ENCODE data around the gene SLC29A4.
"Not testable (repeated sequence)": the region's sequence is repeated elsewhere in the genome, so short reads cannot be mapped to it uniquely, and the experiment has no call there.

Gene SLC29A4

GRCh38 chr7:5312276-5313070 lies 29.7 kb downstream of the SLC29A4 start:
- not testable (repeated sequence) for H3K9me3 ChIP-seq (ENCODE audit: low read length); H3K4me3 ChIP-seq (ENCODE audit: low read length); H3K27me3 ChIP-seq (ENCODE audit: insufficient read depth, low read length); H3K4me1 ChIP-seq (ENCODE audit: insufficient read depth, low read length); H2AFZ ChIP-seq (ENCODE audit: low read depth, low read length)
- peaks cover 44% of the 10 kb centered on the region for H3K36me3 ChIP-seq (ENCODE audit: insufficient read depth, low read length)

DNA sequence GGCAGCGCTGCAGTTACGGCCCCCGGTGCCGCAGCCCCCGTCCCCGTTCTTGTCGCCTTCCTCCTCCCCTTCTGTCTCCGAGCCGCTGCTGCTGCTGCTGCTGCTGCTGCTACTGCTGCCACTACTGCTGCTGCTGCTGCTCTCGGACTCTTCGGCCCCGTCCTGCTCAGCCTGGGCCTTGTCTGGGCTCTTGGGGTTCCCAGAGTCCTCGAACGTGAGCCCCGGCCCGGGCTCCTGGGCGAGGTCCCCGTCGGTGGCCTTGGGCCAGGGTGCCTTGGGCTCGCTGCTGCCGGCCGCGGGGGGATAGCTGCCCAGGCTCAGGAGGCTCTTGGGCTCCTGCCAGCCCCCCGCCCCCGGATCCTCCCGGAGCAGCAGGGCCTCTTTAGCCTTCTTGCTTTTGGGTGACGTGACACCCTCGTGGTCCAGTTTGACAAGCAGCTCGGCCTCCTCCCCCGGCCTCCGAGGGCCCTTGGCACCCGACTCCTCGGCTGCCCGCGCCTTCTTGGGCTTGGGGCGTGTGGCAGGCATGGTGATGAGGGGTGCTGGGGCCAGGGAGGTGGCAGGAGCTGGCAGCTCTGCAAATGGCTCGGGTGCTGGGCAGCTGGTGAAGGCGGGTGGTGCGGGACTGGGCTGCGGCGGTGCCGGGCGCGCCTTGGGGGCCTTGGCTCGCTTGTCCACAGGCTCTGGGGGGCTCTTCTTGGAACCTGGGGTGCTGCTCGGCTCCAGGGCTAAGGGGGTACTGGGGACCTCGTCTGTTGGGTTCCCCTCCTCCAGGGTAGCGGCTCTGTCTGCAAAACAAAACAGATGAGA lies 30.5 kb downstream of the SLC29A4 start:
- not testable (repeated sequence) for H3K9me3 ChIP-seq (ENCODE audit: low read length); H2AFZ ChIP-seq (ENCODE audit: low read depth, low read length); H3K27me3 ChIP-seq (ENCODE audit: insufficient read depth, low read length); H3K4me1 ChIP-seq (ENCODE audit: insufficient read depth, low read length); H3K4me3 ChIP-seq (ENCODE audit: low read length)
- peaks cover 39% of the 10 kb centered on the region for H3K36me3 ChIP-seq (ENCODE audit: insufficient read depth, low read length)

GRCh38 chr7:5314864-5315263 lies 32.1 kb downstream of the SLC29A4 start:
- peaks cover 6% of the 10 kb centered on the region for H3K9me3 ChIP-seq (ENCODE audit: low read length)
- no peaks in the 10 kb centered on the region for H3K4me1 ChIP-seq (ENCODE audit: insufficient read depth, low read length)

DNA sequence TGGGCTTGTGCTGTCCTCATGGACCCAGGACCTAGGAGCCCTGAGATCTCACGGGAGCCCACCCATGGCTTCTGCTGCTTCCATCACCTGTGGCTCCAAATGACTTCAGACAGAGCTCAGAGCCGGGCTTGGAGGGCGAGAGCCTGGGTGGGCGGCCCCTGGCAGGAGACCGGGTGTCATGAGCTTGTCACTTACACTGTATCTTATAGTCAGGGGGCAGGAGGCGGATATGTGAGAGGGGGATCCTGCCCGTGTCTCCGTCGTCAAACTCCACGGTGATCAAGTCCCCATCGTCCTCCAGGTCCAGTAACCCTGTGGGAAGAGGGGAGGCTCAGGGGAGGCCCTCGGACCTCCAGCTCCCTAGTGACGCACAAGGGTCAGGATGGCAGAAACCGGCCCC lies 33.0 kb downstream of the SLC29A4 start:
- no peaks in the 10 kb centered on the region for H3K4me1 ChIP-seq (ENCODE audit: insufficient read depth, low read length)
- H3K27me3 ChIP-seq (ENCODE audit: insufficient read depth, low read length), result no peaks in the 10 kb centered on the region
- H3K4me3 ChIP-seq (ENCODE audit: low read length), result no peak overlapping the region
- no peak overlapping the region for H2AFZ ChIP-seq (ENCODE audit: low read depth, low read length)
- peaks cover 15% of the 10 kb centered on the region for H3K9me3 ChIP-seq (ENCODE audit: low read length)
- peaks cover 53% of the 10 kb centered on the region for H3K36me3 ChIP-seq (ENCODE audit: insufficient read depth, low read length)

More at GRCh38 chr7:5314864-5315263, 32.1 kb downstream of the SLC29A4 start:
- no peak overlapping the region for H2AFZ ChIP-seq (ENCODE audit: low read depth, low read length)
- H3K36me3 ChIP-seq (ENCODE audit: insufficient read depth, low read length), result peaks cover 47% of the 10 kb centered on the region
- no peak overlapping the region for H3K4me3 ChIP-seq (ENCODE audit: low read length)
- H3K27me3 ChIP-seq (ENCODE audit: insufficient read depth, low read length), result no peaks in the 10 kb centered on the region

DNA sequence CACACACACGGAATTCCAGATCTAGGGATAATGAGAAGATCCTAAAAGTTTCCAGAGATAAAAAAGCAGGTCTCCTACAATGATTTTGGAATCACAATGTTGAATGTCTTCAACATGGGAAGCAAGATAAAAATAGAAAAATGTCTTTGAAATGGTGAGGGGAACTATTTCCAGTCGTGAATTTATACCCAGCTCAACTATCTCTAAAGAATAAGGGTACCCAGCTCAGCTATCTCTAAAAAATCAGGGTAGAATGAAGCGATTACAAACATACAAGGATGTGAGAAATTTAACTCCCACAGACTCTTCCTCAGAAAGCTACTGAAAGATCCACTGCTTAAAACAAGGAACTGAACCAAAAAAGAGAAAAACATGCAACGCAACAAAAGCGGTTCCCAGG lies 35.9 kb downstream of the SLC29A4 start:
- H2AFZ ChIP-seq (ENCODE audit: low read depth, low read length); H3K27me3 ChIP-seq (ENCODE audit: insufficient read depth, low read length): not testable (repeated sequence)
- peaks cover 27% of the 10 kb centered on the region for H3K9me3 ChIP-seq (ENCODE audit: low read length)

GRCh38 chr7:5320391-5320790 lies 37.6 kb downstream of the SLC29A4 start:
- Histone ChIP-seq H2AFZ (ENCODE audit: low read depth, low read length) (no peak overlapping the region), H3K4me1 (ENCODE audit: insufficient read depth, low read length) (no peaks in the 10 kb centered on the region), H3K9me3 (ENCODE audit: low read length) (peaks cover 30% of the 10 kb centered on the region), H3K36me3 (ENCODE audit: insufficient read depth, low read length) (peaks cover 66% of the 10 kb centered on the region), H3K4me3 (ENCODE audit: low read length) (no peak overlapping the region), H3K27me3 (ENCODE audit: insufficient read depth, low read length) (no peaks in the 10 kb centered on the region)

More for the DNA sequence above, 35.9 kb downstream of the SLC29A4 start:
- H3K36me3 ChIP-seq (ENCODE audit: insufficient read depth, low read length), result peaks cover 59% of the 10 kb centered on the region
- not testable (repeated sequence) for H3K4me3 ChIP-seq (ENCODE audit: low read length); H3K4me1 ChIP-seq (ENCODE audit: insufficient read depth, low read length)

GRCh38 chr7:5320802-5321396 lies 38.2 kb downstream of the SLC29A4 start:
- H3K36me3 ChIP-seq (ENCODE audit: insufficient read depth, low read length), result peaks cover 63% of the 10 kb centered on the region
- H3K9me3 ChIP-seq (ENCODE audit: low read length), result peaks cover 30% of the 10 kb centered on the region
- H3K27me3 ChIP-seq (ENCODE audit: insufficient read depth, low read length), result no peaks in the 10 kb centered on the region

DNA sequence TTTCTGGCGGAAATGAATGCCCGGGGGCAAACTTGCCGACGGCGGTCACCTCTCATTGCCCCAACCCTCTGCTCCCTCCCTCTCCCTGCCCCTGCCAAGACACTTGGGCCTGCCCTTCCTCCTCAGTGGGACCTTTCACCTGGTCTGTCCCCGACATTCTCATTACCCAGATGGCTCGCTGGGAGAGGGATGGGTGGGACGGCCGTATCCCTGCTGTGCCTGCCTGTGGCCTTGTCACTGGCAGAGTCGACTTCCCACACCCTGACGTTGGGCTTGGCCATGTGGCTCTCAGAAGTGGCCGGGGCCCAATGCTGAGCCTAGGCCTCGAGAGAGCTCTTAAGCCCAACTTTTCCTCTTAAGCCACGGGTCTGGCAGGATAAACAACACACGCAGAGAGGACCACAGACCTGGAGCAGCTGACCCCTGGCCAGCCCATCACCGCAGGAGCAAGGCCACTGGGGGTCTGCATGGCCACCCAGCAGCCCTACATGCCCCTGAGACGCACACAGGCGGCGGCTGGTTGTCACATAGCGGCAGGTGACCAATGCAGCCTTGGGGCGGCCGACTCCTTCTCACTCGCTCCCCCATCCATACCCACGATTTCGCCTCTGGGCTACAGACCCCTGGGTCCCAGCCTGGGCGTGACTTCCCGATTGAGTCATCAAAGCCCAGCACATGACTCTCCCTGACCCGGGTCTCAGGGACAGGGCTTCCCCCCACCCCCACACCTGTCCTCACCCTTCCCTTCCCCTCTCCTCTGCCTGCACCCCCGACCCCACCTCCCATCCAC lies 40.1 kb downstream of the SLC29A4 start:
- no peaks in the 10 kb centered on the region for H3K27me3 ChIP-seq (ENCODE audit: insufficient read depth, low read length)
- H3K9me3 ChIP-seq (ENCODE audit: low read length), result peaks cover 30% of the 10 kb centered on the region
- no peaks in the 10 kb centered on the region for H3K4me1 ChIP-seq (ENCODE audit: insufficient read depth, low read length)
- no peak overlapping the region for H2AFZ ChIP-seq (ENCODE audit: low read depth, low read length)
- no peak overlapping the region for H3K4me3 ChIP-seq (ENCODE audit: low read length)
- H3K36me3 ChIP-seq (ENCODE audit: insufficient read depth, low read length), result peaks cover 69% of the 10 kb centered on the region

More at GRCh38 chr7:5320802-5321396, 38.2 kb downstream of the SLC29A4 start:
- Histone ChIP-seq H3K4me3 (ENCODE audit: low read length) (no peak overlapping the region), H2AFZ (ENCODE audit: low read depth, low read length) (no peak overlapping the region), H3K4me1 (ENCODE audit: insufficient read depth, low read length) (no peaks in the 10 kb centered on the region)

DNA sequence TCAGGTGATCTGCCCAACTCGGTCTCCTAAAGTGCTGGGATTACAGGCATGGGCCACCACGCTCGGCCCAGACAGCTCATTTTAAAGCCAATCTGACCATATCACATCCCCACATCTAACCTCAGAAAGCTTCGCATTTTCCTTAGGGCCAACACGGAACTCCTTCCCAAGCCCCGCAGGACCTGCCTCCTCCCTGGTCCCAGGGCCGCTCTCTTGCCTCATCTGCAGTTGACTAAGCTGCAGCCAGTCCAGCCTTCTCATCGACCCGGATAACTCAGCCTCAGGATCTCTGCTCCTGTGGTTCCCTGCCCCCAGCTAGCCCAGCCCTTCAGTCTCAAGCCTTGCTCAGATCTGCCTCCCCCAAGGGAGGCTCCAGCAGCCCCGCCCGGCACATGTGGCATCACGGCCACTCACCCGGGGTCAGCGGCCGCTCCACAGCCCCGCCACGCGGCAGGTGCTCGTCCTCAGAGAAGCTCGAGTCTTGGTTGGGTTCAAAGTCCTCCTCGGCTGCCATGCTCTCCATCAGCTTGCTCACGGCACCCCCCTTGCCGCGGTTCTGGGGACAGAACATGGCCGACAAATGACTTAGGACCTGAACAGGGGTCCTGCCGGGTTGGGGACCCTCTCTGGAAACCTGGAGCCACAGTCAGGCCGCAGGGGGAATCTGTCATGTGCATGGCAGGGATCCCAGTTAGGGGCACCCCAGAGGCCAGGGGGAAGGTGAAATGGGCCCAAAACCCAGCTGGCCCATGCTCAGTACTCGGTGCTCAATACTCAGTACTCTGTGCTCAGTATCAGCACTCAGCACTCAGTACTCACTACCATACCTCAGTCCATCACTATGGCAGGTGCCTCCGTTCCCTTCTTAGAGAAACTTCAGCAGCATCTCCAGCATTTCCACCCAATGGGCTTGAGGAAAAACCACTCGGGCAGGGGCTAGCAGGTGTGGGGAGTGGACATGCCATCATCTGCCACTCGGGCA lies 41.3 kb downstream of the SLC29A4 start:
- Histone ChIP-seq H3K9me3 (ENCODE audit: low read length) (peaks cover 25% of the 10 kb centered on the region), H3K36me3 (ENCODE audit: insufficient read depth, low read length) (peaks cover 62% of the 10 kb centered on the region)
- H3K27me3 ChIP-seq (ENCODE audit: insufficient read depth, low read length); H3K4me1 ChIP-seq (ENCODE audit: insufficient read depth, low read length); H3K4me3 ChIP-seq (ENCODE audit: low read length); H2AFZ ChIP-seq (ENCODE audit: low read depth, low read length): not testable (repeated sequence)

DNA sequence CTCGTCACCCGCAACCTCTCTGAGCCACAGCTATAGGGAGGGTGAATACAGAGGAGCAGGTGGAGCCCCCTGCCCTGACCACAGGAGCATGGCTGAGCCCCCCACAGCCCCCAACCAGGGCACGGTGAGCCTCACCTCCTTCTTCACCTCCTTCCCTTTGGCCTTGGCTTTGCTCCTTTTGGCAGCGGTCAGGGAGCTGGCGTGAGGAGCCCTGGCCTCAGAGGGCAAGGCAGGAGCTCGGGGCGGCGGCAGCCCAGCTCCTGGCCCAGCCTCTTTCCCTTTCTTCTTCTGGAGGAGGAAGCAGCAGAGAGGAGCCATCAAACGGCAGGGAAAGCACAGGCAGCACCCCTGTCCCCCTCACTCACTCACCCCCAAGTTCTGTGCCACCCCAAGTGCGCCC lies 42.2 kb downstream of the SLC29A4 start:
- peaks cover 23% of the 10 kb centered on the region for H3K9me3 ChIP-seq (ENCODE audit: low read length)
- H3K4me3 ChIP-seq (ENCODE audit: low read length), result no peak overlapping the region
- peaks cover 3% of the 10 kb centered on the region for H3K4me1 ChIP-seq (ENCODE audit: insufficient read depth, low read length)
- H3K36me3 ChIP-seq (ENCODE audit: insufficient read depth, low read length), result peaks cover 59% of the 10 kb centered on the region
- H3K27me3 ChIP-seq (ENCODE audit: insufficient read depth, low read length), result no peaks in the 10 kb centered on the region
- no peak overlapping the region for H2AFZ ChIP-seq (ENCODE audit: low read depth, low read length)

DNA sequence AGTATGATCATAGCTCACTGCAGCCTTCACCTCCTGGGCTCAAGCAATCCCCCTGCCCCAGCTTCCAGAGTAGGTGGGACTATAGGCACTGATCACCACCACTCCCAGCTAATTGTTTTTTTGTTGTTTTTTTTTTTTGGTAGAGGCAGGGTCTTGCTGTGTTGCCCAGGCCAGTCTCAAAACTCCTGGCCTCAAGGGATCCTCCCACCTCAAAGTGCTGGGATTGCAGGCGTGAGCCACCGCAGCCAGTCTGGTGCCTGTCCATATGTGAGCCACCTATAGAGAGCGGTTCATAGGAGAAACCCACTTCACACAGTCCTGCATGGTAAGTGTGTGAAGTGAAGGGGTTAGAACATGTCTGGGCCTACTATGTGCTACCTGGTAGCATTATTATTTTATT lies 47.5 kb downstream of the SLC29A4 start:
- H3K4me1 ChIP-seq (ENCODE audit: insufficient read depth, low read length), result peaks cover 3% of the 10 kb centered on the region
- no peaks in the 10 kb centered on the region for H3K9me3 ChIP-seq (ENCODE audit: low read length)
- no peaks in the 10 kb centered on the region for H3K27me3 ChIP-seq (ENCODE audit: insufficient read depth, low read length)
- H3K4me3 ChIP-seq (ENCODE audit: low read length), result no peak overlapping the region
- H3K36me3 ChIP-seq (ENCODE audit: insufficient read depth, low read length), result peaks cover 61% of the 10 kb centered on the region
- no peak overlapping the region for H2AFZ ChIP-seq (ENCODE audit: low read depth, low read length)

DNA sequence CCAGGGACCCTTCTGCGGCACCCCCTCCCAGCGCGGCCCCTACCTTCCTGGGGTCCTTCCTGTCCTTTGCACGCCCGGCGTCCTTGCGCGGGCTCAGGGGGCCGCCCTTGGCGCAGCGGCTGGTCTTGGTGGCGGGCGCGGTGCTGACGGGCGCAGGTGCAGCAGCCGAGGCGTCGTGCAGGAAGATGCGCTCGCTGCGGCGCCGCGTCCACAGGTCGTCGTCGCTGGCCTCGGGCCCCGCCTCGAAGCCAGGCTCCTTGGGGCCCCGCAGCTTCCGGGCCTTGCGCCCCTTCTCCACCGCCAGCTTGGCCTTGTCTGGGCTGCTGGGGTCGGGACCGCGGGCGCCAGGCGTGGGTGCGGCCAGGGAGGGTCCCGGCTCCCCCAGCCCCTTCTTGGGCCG lies 49.8 kb downstream of the SLC29A4 start:
- Histone ChIP-seq H3K36me3 (ENCODE audit: insufficient read depth, low read length) (peaks cover 72% of the 10 kb centered on the region), H3K4me1 (ENCODE audit: insufficient read depth, low read length) (peaks cover 3% of the 10 kb centered on the region)

More for the DNA sequence above, 49.8 kb downstream of the SLC29A4 start:
- H3K9me3 ChIP-seq (ENCODE audit: low read length), result peaks cover 9% of the 10 kb centered on the region
- H3K4me3 ChIP-seq (ENCODE audit: low read length), result no peak overlapping the region
- H2AFZ ChIP-seq (ENCODE audit: low read depth, low read length), result no peak overlapping the region
- no peaks in the 10 kb centered on the region for H3K27me3 ChIP-seq (ENCODE audit: insufficient read depth, low read length)
